Astrocyte of the spinal cord (primary cell): Measurements from ENCODE around the gene IGSF23.

Experiments
- DNase-seq: peaks from one replicate; pipeline ENCODE4 v3.0.0; 2011; ENCODE audit warnings: low read depth, low spot score
- H3K4me3 ChIP-seq: 2 replicates; pipeline ENCODE4 v1.5.1; 2011; ENCODE audit warnings: low read depth, mild to moderate bottlenecking, low read length, moderate library complexity
- in situ Hi-C: cut with HindIII; loops from 2 replicates; pipeline ENCODE4 v1.10.0; 2017; ENCODE audit warnings: low sequenced_read_pairs
- TF ChIP-seq, protein P1 (sequence below): IDR thresholded peaks from 2 replicates; pipeline ENCODE4 v1.5.1; 2012; ENCODE audit warnings: low read depth, mild to moderate bottlenecking, low read length, inconsistent platforms

IGSF23 gene

DNA sequence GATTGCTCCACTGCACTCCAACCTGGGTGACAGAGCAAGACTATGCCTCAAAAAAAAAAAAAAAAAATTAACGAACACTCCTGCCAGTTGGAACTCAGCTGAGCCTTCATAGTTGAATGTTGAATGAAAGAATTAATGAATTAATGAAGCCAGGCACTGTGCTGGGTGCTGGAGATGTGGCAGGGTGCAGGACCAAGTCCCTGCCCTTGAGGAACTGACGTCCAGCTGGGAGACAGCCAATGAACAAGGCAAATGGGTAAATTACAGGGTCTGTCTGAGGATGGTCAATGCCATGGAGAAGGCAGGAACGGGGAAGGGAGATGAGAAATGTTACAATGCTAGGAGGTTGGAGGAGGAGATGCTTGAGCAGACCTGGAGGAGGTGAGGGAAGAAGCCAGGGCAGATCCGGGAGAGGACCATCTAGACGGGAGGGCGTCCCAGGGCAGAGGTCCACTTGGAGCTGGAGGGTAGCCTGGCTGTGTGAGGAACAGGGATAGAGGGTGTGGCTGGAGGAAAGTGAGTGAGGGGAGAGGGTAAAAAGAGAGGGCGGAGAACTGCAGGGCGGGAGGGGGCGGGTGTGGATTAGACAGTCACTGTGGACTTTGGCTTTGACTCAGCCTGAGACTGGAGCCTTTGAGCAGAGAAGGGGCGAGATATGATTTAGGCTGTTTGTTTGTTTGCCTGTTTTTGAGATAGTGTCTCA, 16.8 kb upstream of the IGSF23 start:
- in situ Hi-C loops, result no loop called here

DNA sequence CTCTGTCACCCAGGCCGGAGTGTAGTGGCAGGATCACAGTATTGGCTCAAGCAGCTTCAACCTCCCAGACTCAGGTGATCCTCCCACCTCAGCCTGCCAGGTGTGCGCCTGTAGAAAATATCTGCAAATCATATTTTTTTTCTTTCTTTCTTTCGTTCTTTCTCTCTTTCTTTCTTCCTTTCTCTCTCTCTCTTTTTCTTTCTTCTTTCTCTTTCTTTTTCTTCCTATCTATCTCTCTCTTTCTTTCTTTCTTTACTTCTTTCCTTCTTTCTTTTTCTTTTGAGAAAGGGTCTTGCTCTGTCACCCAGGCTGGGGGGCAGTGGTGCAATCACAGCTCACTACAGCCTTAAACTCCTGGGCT, 16.3 kb upstream of the IGSF23 start:
- in situ Hi-C loops, result no loop called here
- DNase-seq, result no peak
- H3K4me3 ChIP-seq, result no peak overlapping the region
- TF ChIP-seq, protein P1, sequence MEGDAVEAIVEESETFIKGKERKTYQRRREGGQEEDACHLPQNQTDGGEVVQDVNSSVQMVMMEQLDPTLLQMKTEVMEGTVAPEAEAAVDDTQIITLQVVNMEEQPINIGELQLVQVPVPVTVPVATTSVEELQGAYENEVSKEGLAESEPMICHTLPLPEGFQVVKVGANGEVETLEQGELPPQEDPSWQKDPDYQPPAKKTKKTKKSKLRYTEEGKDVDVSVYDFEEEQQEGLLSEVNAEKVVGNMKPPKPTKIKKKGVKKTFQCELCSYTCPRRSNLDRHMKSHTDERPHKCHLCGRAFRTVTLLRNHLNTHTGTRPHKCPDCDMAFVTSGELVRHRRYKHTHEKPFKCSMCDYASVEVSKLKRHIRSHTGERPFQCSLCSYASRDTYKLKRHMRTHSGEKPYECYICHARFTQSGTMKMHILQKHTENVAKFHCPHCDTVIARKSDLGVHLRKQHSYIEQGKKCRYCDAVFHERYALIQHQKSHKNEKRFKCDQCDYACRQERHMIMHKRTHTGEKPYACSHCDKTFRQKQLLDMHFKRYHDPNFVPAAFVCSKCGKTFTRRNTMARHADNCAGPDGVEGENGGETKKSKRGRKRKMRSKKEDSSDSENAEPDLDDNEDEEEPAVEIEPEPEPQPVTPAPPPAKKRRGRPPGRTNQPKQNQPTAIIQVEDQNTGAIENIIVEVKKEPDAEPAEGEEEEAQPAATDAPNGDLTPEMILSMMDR, result no peak

More for the DNA sequence above, 16.8 kb upstream of the IGSF23 start:
- DNase-seq, result no peak
- no peak overlapping the region for H3K4me3 ChIP-seq
- TF ChIP-seq, protein P1, result no peak

DNA sequence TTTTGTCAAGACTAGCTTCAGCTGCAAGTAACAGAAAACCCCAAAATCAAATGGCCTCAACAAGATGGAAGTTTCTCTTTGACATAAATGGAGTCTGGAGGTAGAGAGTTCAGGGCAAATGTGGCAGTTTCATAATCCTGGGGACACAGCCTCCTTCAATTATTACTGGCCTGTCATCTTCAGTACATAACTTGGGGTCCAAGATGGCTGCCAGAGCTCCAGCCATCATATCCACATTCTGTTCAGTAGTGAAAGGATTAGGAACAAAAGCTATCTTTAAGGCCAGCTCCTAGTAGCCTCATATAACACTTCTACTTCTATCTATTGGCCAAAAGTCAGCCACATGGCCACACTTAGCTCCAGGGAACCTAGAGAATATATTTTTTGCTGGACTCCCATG, 15.0 kb upstream of the IGSF23 start:
- no peak for DNase-seq
- in situ Hi-C loops, result no loop called here
- H3K4me3 ChIP-seq, result no peak overlapping the region
- TF ChIP-seq, protein P1, result no peak

DNA sequence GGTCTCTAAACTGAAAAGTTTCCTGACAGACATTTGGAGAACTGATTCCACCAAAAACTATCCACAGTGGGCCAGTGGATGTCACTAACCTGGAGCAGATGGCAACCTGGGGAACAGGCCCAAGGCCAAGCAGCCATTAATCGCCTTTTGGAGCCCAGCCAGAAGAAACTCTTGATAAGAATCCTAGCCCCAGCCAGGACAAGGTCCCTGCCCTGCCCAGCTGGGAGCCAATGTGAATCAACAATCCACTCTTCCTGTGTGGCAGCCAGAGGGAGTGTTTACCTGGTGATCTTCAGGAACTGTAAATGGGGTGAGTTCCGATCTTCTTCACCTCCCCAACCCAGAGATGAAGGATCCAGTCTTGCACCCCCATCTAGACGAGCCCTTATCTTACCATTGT, 14.5 kb upstream of the IGSF23 start:
- TF ChIP-seq, protein P1, result no peak
- in situ Hi-C loops, result no loop called here
- no peak for DNase-seq
- no peak overlapping the region for H3K4me3 ChIP-seq

DNA sequence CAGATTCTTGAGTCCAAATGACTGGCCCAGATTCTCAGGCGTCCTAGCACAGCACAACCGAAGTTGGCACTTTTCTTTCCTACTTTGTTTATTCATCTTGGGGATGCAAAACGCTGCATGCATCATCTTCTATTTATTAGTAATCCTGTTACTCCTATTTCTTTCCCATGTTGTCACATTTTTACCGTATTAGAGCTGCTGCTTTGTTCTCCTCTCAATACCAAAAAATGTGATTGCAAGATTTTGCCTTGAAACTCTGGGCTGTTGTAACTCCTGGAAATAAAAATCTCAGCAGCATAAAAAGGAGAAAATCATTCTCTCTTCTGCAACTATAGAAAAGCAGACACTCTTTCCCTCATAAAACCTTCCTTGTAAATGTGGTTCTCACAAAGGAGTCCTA, 12.9 kb upstream of the IGSF23 start:
- in situ Hi-C loops, result no loop called here
- H3K4me3 ChIP-seq, result no peak overlapping the region
- TF ChIP-seq, protein P1, result no peak
- DNase-seq, result no peak

DNA sequence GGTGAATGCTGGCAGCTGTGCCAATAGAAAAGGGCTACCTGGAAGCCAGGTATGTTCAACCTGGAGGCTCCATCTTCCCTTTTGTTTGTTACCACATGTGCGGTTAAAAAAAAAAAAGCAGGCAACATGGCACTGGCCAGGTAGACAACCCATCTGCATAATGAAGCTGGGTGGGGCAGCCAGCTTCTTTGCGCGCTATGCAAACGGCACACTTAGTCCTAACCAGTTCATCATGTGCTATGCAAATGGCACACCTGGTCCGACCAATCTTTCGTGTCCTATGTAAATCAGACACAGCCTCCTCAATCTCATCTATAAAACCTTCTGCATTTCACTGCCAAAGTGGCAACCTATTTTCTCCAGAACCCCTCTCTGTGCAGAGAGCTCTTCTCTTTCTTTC, 11.3 kb upstream of the IGSF23 start:
- TF ChIP-seq, protein P1, result no peak
- in situ Hi-C loops, result no loop called here
- H3K4me3 ChIP-seq, result no peak overlapping the region
- no peak for DNase-seq
